AG10803 (cell line): ENCODE results near the gene DUSP15.
"Not testable (repeated sequence)": the region's sequence is repeated elsewhere in the genome, so short reads cannot be mapped to it uniquely, and the experiment has no call there.

Experiments used
- DNase-seq: peaks from one replicate; pipeline ENCODE4 v3.0.0; 2010; ENCODE audit warnings: low read depth
- H3K4me3 ChIP-seq: 2 replicates; pipeline ENCODE4 v1.5.1; 2011; ENCODE audit warnings: mild to moderate bottlenecking, low read length, control low read depth
- CTCF ChIP-seq: conservative IDR thresholded peaks from 2 replicates; pipeline ENCODE4 v1.5.1; 2011; ENCODE audit warnings: mild to moderate bottlenecking, low read length, control low read depth, inconsistent platforms

The DUSP15 gene

GRCh38 chr20:31833130-31833930, 37.0 kb downstream of the DUSP15 start:
- peak; percentile 81 for TF ChIP-seq CTCF
- no peak for DNase-seq
- H3K4me3 ChIP-seq, result no peak overlapping the region

- H3K4me3 ChIP-seq, result no peak overlapping the region
- no peak for DNase-seq
- no peak for TF ChIP-seq CTCF
Measured at GRCh38 chr20:31831771-31832306, 38.5 kb downstream of the DUSP15 start.

GRCh38 chr20:31831211-31831610, 39.1 kb downstream of the DUSP15 start:
- no peak overlapping the region for H3K4me3 ChIP-seq
- no peak for TF ChIP-seq CTCF
- no peak for DNase-seq

- no peak overlapping the region for H3K4me3 ChIP-seq
- DNase-seq, result no peak
- TF ChIP-seq CTCF, result no peak
Measured at GRCh38 chr20:31830406-31830981, 39.8 kb downstream of the DUSP15 start.

GRCh38 chr20:31829731-31830130, 40.6 kb downstream of the DUSP15 start:
- DNase-seq, result no peak
- TF ChIP-seq CTCF, result no peak
- H3K4me3 ChIP-seq, result no peak overlapping the region

- DNase-seq, H3K4me3 ChIP-seq: not testable (repeated sequence)
Measured at GRCh38 chr20:31828016-31828415, 42.3 kb downstream of the DUSP15 start.

- no peak for TF ChIP-seq CTCF
- no peak for DNase-seq
- H3K4me3 ChIP-seq, result no peak overlapping the region
Measured at GRCh38 chr20:31827059-31827458, 43.3 kb downstream of the DUSP15 start.
